H1 (cell line): Measurements from ENCODE around the gene NANOS2. TPM values are rescaled to one million over a fixed set of nuclear protein-coding genes. Genes with fewer than 3 reads are reported as not detected.

Experiments
- CTCF ChIA-PET: fragments of 300-600 bp; sonication (Branson Sonifier 250); formaldehyde crosslinking; loops from one replicate; lab custom pipeline; 2021; ENCODE audit not compliant: partially characterized antibody; lab: Charles Lee
- POLR2A ChIA-PET: fragments of 300-600 bp; sonication (Branson Sonifier 250); formaldehyde crosslinking; loops from one replicate; lab custom pipeline; 2021; ENCODE audit warnings: inconsistent platforms; ENCODE audit not compliant: partially characterized antibody; lab: Charles Lee
- DNase-seq, 2 experiments: peaks; one replicate each; pipeline versions ENCODE4 v3.0.0 to v3.0.0-alpha.2; 2010 to 2022; ENCODE audit warnings: low spot score in 2 of 2, low read depth in 1 of 2, mixed read lengths in 1 of 2
- FAIRE-seq: peaks from 2 replicates; lab custom pipeline; 2011; peaks lifted over from hg19 to GRCh38; lab: Jason Lieb, UNC
- H2AFZ ChIP-seq: 2 replicates; pipeline ENCODE4 v1.8.1; 2012; ENCODE audit warnings: low read length, inconsistent platforms
- H2AK5ac ChIP-seq: 2 replicates; pipeline ENCODE4 v1.6.1; 2013; ENCODE audit warnings: low read depth, low read length
- H2BK120ac ChIP-seq: replicated peaks from 2 replicates; pipeline ENCODE3; 2013; ENCODE audit warnings: low read depth, low read length, inconsistent platforms
- H2BK12ac ChIP-seq: 2 replicates; pipeline ENCODE4 v1.6.1; 2013; ENCODE audit warnings: low read depth, low read length
- H2BK15ac ChIP-seq: 2 replicates; pipeline ENCODE4 v1.6.1; 2013; ENCODE audit warnings: low read length
- H2BK20ac ChIP-seq: 2 replicates; pipeline ENCODE4 v1.6.1; 2013; ENCODE audit warnings: low read length
- H2BK5ac ChIP-seq: 2 replicates; pipeline ENCODE4 v1.6.1; 2013; ENCODE audit warnings: low read depth, low read length
- H3K14ac ChIP-seq: 2 replicates; pipeline ENCODE4 v1.6.1; 2013; ENCODE audit warnings: inconsistent platforms; ENCODE audit not compliant: insufficient read length
- H3K18ac ChIP-seq: 2 replicates; pipeline ENCODE4 v1.6.1; 2013; ENCODE audit warnings: low read length; ENCODE audit errors: extremely low read depth
- H3K23ac ChIP-seq: 2 replicates; pipeline ENCODE4 v1.6.1; 2013; ENCODE audit warnings: inconsistent platforms; ENCODE audit not compliant: insufficient read length
- H3K23me2 ChIP-seq: 2 replicates; pipeline ENCODE4 v1.6.1; 2013; ENCODE audit warnings: low read depth, low read length
- H3K27ac ChIP-seq: 2 replicates; pipeline ENCODE4 v1.6.1; 2011; ENCODE audit warnings: low read depth, low read length, inconsistent platforms
- H3K27me3 ChIP-seq, 4 experiments: replicated peaks in 1 of 4; 1 replicate in 1 of 4; 2 replicates in 3 of 4; pipeline versions ENCODE4 v1.6.1 to v1.8.1; 2011 to 2013; ENCODE audit warnings: low read length in 3 of 4, mild to moderate bottlenecking in 3 of 4, inconsistent platforms in 2 of 4, mixed read lengths in 2 of 4, moderate library complexity in 1 of 4; ENCODE audit not compliant: control insufficient read depth in 3 of 4, insufficient read depth in 3 of 4; ENCODE audit errors: extremely low read depth in 1 of 4
- H3K36me3 ChIP-seq, 4 experiments: 2 replicates each; pipeline versions ENCODE4 v1.6.1 to v1.8.1; 2011 to 2013; ENCODE audit warnings: mild to moderate bottlenecking in 4 of 4, low read length in 3 of 4, moderate library complexity in 2 of 4, control low read depth in 1 of 4, inconsistent platforms in 1 of 4; ENCODE audit not compliant: insufficient read depth in 4 of 4, control insufficient read depth in 2 of 4
- H3K4ac ChIP-seq: replicated peaks from 2 replicates; pipeline ENCODE3; 2013; ENCODE audit warnings: low read length, low read depth, mixed read lengths, inconsistent platforms; ENCODE audit not compliant: insufficient read length
- H3K4me1 ChIP-seq, 4 experiments: replicated peaks in 1 of 4; 1 replicate in 1 of 4; 2 replicates in 3 of 4; pipeline versions ENCODE4 v1.6.1 to v1.8.1; 2011 to 2013; ENCODE audit warnings: low read length in 3 of 4, inconsistent platforms in 2 of 4, mixed read lengths in 1 of 4; ENCODE audit not compliant: insufficient read depth in 4 of 4, control insufficient read depth in 3 of 4
- H3K4me2 ChIP-seq, 2 experiments: 2 replicates each; pipeline versions ENCODE4 v1.6.1 to v1.8.1; 2011 to 2013; ENCODE audit warnings: low read depth in 2 of 2, low read length in 2 of 2, control low read depth in 1 of 2, inconsistent platforms in 1 of 2, mild to moderate bottlenecking in 1 of 2; ENCODE audit not compliant: insufficient read depth in 1 of 2
- H3K4me3 ChIP-seq, 4 experiments: fragments of 200-600, 300-600 bp in 1 of 4; sonication (generic), shearing (Covaris generic), sonication (Bioruptor Twin) in 1 of 4; 2 replicates each; pipeline versions ENCODE4 v1.5.1 to v1.8.1; 2011 to 2016; ENCODE audit warnings: low read length in 4 of 4, low read depth in 3 of 4, control low read depth in 2 of 4, inconsistent platforms in 2 of 4, mild to moderate bottlenecking in 2 of 4, mixed read lengths in 1 of 4, moderate library complexity in 1 of 4; ENCODE audit not compliant: insufficient read depth in 2 of 4; ENCODE audit errors: extremely low read depth in 1 of 4
- H3K56ac ChIP-seq: replicated peaks from 2 replicates; pipeline ENCODE3; 2013; ENCODE audit warnings: low read depth, mild to moderate bottlenecking, mixed read lengths, low read length, inconsistent platforms; ENCODE audit not compliant: insufficient read length
- H3K79me1 ChIP-seq: 2 replicates; pipeline ENCODE4 v1.6.1; 2013; ENCODE audit warnings: low read depth, low read length, control low read depth
- H3K79me2 ChIP-seq, 2 experiments: 2 replicates each; pipeline versions ENCODE4 v1.6.1 to v1.8.1; 2012 to 2013; ENCODE audit warnings: low read length in 2 of 2, mild to moderate bottlenecking in 2 of 2, inconsistent platforms in 1 of 2; ENCODE audit not compliant: insufficient read depth in 2 of 2, control insufficient read depth in 1 of 2
- H3K9ac ChIP-seq, 4 experiments: replicated peaks in 1 of 4; 1 replicate in 1 of 4; 2 replicates in 3 of 4; pipeline versions ENCODE4 v1.6.1 to v1.8.1; 2011 to 2013; ENCODE audit warnings: low read depth in 3 of 4, low read length in 3 of 4, control low read depth in 2 of 4, mild to moderate bottlenecking in 2 of 4, moderate library complexity in 2 of 4, inconsistent platforms in 1 of 4; ENCODE audit errors: extremely low read depth in 1 of 4
- H3K9me3 ChIP-seq, 2 experiments: 2 replicates each; pipeline versions ENCODE4 v1.6.1 to v1.8.1; 2012 to 2013; ENCODE audit warnings: mild to moderate bottlenecking in 2 of 2, moderate library complexity in 2 of 2, control low read depth in 1 of 2, inconsistent platforms in 1 of 2, low read depth in 1 of 2, low read length in 1 of 2, mixed read lengths in 1 of 2; ENCODE audit not compliant: insufficient read depth in 2 of 2
- H4K20me1 ChIP-seq, 2 experiments: replicated peaks in 1 of 2; 2 replicates each; pipeline versions ENCODE3 to v1.8.1; 2011 to 2013; ENCODE audit warnings: inconsistent platforms in 2 of 2, low read length in 2 of 2, mild to moderate bottlenecking in 1 of 2; ENCODE audit not compliant: insufficient read depth in 2 of 2, control insufficient read depth in 1 of 2
- H4K5ac ChIP-seq: 2 replicates; pipeline ENCODE4 v1.6.1; 2013; ENCODE audit warnings: low read length, low read depth, mixed read lengths, inconsistent platforms; ENCODE audit not compliant: insufficient read length
- H4K8ac ChIP-seq: 2 replicates; pipeline ENCODE4 v1.8.0; 2013; ENCODE audit warnings: mild to moderate bottlenecking, moderate library complexity, low read length, inconsistent platforms; ENCODE audit not compliant: insufficient read depth; ENCODE audit errors: extremely low read depth
- H4K91ac ChIP-seq: replicated peaks from 2 replicates; pipeline ENCODE3; 2013; ENCODE audit warnings: low read length, mixed read lengths, inconsistent platforms; ENCODE audit not compliant: insufficient read length
- ASH2L ChIP-seq: fragments of 200-600, 300-600 bp; sonication (generic); IDR thresholded peaks from one replicate; pipeline ENCODE4 v1.7.1; 2017; ENCODE audit warnings: low read length
- CHD2 ChIP-seq: IDR thresholded peaks from 2 replicates; pipeline ENCODE4 v1.6.1; 2012; ENCODE audit warnings: low read length, improper control_type of control experiment
- SIX5 ChIP-seq: IDR thresholded peaks from 2 replicates; pipeline ENCODE4 v1.6.1; 2011; ENCODE audit warnings: mild to moderate bottlenecking, low read depth, low read length
- SP2 ChIP-seq: IDR thresholded peaks from 2 replicates; pipeline ENCODE4 v1.6.1; 2012; ENCODE audit warnings: mild to moderate bottlenecking, low read length, inconsistent platforms
- TAF7 ChIP-seq: optimal IDR thresholded peaks from 2 replicates; pipeline ENCODE3; 2011; ENCODE audit warnings: low read depth, mild to moderate bottlenecking, inconsistent platforms, low read length, moderate library complexity, borderline replicate concordance
- WGBS, 2 experiments: shearing (Covaris generic) in 1 of 2; methylation state at CpG; one replicate each; pipeline versions ENCODE4 v1.1.6 to v1.1.7; 2013 to 2015; ENCODE audit warnings: low lambda C conversion rate in 2 of 2, mixed read lengths in 2 of 2, inconsistent platforms in 1 of 2, low coverage in 1 of 2, missing lambda C conversion rate in 1 of 2; ENCODE audit not compliant: insufficient replicate concordance in 2 of 2, insufficient coverage in 1 of 2, insufficient read length in 1 of 2; ENCODE audit errors: extremely low coverage in 1 of 2, missing lambda C conversion rate in 1 of 2; 5-methylcytosine and 5-hydroxymethylcytosine counted together
- polyA plus RNA-seq, 7 experiments: library from polyadenylated mRNA; depleted of rRNA in 3 of 7; stranded (reverse) in 5 of 7; unstranded in 2 of 7; fragments of >200 nt in 5 of 7; fragments of 200-250 nt in 2 of 7; gene quantifications; 1 replicate in 5 of 7; 2 replicates in 1 of 7; 4 replicates in 1 of 7; pipeline versions ENCODE4 v1.2.1 to v1.2.3, GENCODE V29; 2011 to 2013; ENCODE audit warnings: missing spikeins in 2 of 7, mixed read lengths in 2 of 7
- total RNA-seq: library from RNA; stranded (reverse); fragmentation: NEBNext Ultra II Directional; extraction: Animal tissue kit (Norgen Biotek cat#: 25700); gene quantifications from 2 replicates; pipeline ENCODE4 v1.2.1, GENCODE V29; 2021
- TF ChIP-seq, protein P1 (sequence below), 3 experiments: IDR thresholded peaks; 1 replicate in 2 of 3; 2 replicates in 1 of 3; pipeline versions ENCODE4 v1.5.1 to v1.6.1; 2011; ENCODE audit warnings: low read length in 3 of 3, mild to moderate bottlenecking in 3 of 3, inconsistent platforms in 2 of 3, low read depth in 1 of 3, moderate library complexity in 1 of 3; ENCODE audit not compliant: insufficient read depth in 1 of 3; ENCODE audit errors: control extremely low read depth in 1 of 3

Gene NANOS2
- total and polyA plus RNA-seq, 2 of the 8 experiments (the other 6 are each of a cell fraction or from before 2014, with no cell fraction given), result 0.20 TPM; not detected in 1

DNA sequence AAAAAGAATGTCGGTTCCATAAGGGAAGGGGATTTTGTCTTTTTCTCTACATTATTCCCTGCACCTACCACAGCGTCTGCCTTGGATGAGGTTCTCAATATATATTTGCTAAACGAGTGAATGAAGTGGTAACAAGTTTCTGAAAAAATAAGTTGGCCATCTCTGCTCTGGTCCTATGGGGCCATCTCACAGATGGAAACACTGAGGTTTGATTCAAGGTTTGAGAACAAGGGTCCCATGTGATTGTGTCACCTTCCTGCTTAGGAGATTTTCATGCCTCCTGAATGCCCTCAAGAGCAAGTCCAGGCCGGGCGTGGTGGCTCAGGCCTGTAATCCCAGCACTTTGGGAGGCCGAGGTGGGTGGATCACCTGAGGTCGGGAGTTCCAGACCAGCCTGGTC lies 15.3 kb downstream of the NANOS2 start:
- no peak overlapping the region for H3K18ac ChIP-seq
- POLR2A ChIA-PET, result interaction anchor here (1.1 kb wide), 1 partner anchor 10 kb away, joined by 3 read pairs; no protein-coding TSS in a partner anchor
- peaks cover 2 to 10% of the 10 kb centered on the region in 2 experiments for H4K20me1 ChIP-seq
- peaks cover 0 to 8% (median 2%) of the 10 kb centered on the region in 4 experiments; a peak in 4 of 8 replicates for H3K36me3 ChIP-seq
- H4K5ac ChIP-seq, result no peak overlapping the region
- no peak overlapping the region for H3K27ac ChIP-seq
- H2AK5ac ChIP-seq, result no peak overlapping the region
- peaks cover 22% of the 10 kb centered on the region; the same call in 1 of the 2 replicates for H3K23me2 ChIP-seq
- H3K4me3 ChIP-seq, result no peak overlapping the region
- H3K79me1 ChIP-seq, result peaks cover 3% of the 10 kb centered on the region; the same call in 1 of the 2 replicates
- no peak overlapping the region for H3K23ac ChIP-seq
- no peaks in the 10 kb centered on the region for H3K79me2 ChIP-seq
- H2AFZ ChIP-seq, result no peak overlapping the region
- no peak overlapping the region for H4K8ac ChIP-seq
- FAIRE-seq (no peak), DNase-seq (no peak)
- H3K4ac ChIP-seq, result no peak overlapping the region
- H3K4me1 ChIP-seq, result peaks cover 0 to 2% (median under 1%) of the 10 kb centered on the region in 4 experiments; a peak in 3 of 7 replicates
- H2BK20ac ChIP-seq, result no peak overlapping the region
- TF ChIP-seq TAF7 (no peak), SP2 (no peak), CHD2 (no peak), SIX5 (no peak), ASH2L (no peak)
- TF ChIP-seq, protein P1, sequence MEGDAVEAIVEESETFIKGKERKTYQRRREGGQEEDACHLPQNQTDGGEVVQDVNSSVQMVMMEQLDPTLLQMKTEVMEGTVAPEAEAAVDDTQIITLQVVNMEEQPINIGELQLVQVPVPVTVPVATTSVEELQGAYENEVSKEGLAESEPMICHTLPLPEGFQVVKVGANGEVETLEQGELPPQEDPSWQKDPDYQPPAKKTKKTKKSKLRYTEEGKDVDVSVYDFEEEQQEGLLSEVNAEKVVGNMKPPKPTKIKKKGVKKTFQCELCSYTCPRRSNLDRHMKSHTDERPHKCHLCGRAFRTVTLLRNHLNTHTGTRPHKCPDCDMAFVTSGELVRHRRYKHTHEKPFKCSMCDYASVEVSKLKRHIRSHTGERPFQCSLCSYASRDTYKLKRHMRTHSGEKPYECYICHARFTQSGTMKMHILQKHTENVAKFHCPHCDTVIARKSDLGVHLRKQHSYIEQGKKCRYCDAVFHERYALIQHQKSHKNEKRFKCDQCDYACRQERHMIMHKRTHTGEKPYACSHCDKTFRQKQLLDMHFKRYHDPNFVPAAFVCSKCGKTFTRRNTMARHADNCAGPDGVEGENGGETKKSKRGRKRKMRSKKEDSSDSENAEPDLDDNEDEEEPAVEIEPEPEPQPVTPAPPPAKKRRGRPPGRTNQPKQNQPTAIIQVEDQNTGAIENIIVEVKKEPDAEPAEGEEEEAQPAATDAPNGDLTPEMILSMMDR (IDR thresholded peaks at IDR 0.05; ENCODE audit: control extremely low read depth in 1 of 3, insufficient read depth in 1 of 3, low read depth in 1 of 3, low read length in 3 of 3), result no peak
- H3K4me2 ChIP-seq, result no peak overlapping the region
- no peak overlapping the region for H3K14ac ChIP-seq
- H2BK5ac ChIP-seq, result no peak overlapping the region
- H2BK12ac ChIP-seq, result no peak overlapping the region
- H3K9ac ChIP-seq, result no peak overlapping the region
- 94% methylated on average over 6 of the region's 7 CpGs; no CpG with 5 or more reads in 1 of the 2 experiments for WGBS, 2 experiments
- no peak overlapping the region for H2BK15ac ChIP-seq
- CTCF ChIA-PET, result interaction anchor here (1.1 kb wide), 1 partner anchor 129 kb away, joined by 3 read pairs; no protein-coding TSS in a partner anchor
- H2BK120ac ChIP-seq, result no peak overlapping the region
- peaks cover 0 to 16% (median 11%) of the 10 kb centered on the region in 4 experiments; a peak in 6 of 7 replicates for H3K27me3 ChIP-seq
- no peak overlapping the region for H4K91ac ChIP-seq
- H3K56ac ChIP-seq, result no peak overlapping the region
- no peaks in the 10 kb centered on the region for H3K9me3 ChIP-seq
